Measurements from ENCODE around the gene PLCD3. TPM values are rescaled to one million over a fixed set of nuclear protein-coding genes. Genes with fewer than 3 reads are reported as not detected.
A peak's percentile ranks its signal among the peaks of the same experiment; 100 is the strongest.

The PLCD3 gene
- total and polyA plus RNA-seq, 2 of the 13 experiments (the other 11 are each of a cell fraction or from before 2014, with no cell fraction given), result 11.3 to 39.1 TPM

GRCh38 chr17:45132572-45133463 is 503 bp upstream of the PLCD3 start (continued):
- TF ChIP-seq ZNF839 (CRISPR knock-in tag; IDR thresholded peaks at IDR 0.05; ENCODE audit: borderline replicate concordance) (peak; percentile 95; the same call in 1 of the 2 replicates), JARID2 (CRISPR knock-in tag; IDR thresholded peaks at IDR 0.05; ENCODE audit: insufficient replicate concordance) (no peak), ZFP41 (CRISPR knock-in tag; IDR thresholded peaks at IDR 0.05; ENCODE audit: borderline replicate concordance) (peak; percentile 34; the same call in 1 of the 2 replicates), CEBPG (CRISPR knock-in tag; IDR thresholded peaks at IDR 0.05) (no peak), TBX2 (CRISPR knock-in tag; IDR thresholded peaks at IDR 0.05; ENCODE audit: borderline replicate concordance) (peak; percentile 64), SRY (CRISPR knock-in tag; IDR thresholded peaks at IDR 0.05) (peak; percentile 57; the same call in 1 of the 2 replicates), ZBTB25 (CRISPR knock-in tag; IDR thresholded peaks at IDR 0.05) (peak; percentile 43), U2AF1 (optimal IDR thresholded peaks at IDR 0.05; ENCODE audit: low read depth, low read length) (peak; percentile 69), ZNF362 (CRISPR knock-in tag; IDR thresholded peaks at IDR 0.05; ENCODE audit: borderline replicate concordance) (peak; percentile 59; the same call in 1 of the 2 replicates), SP1 (IDR thresholded peaks at IDR 0.05) (no peak), SP1 (CRISPR knock-in tag; IDR thresholded peaks at IDR 0.05) (0 out of 2 replicates have a peak, but pooled peaks have one; percentile 28), IKZF4 (CRISPR knock-in tag; IDR thresholded peaks at IDR 0.05; ENCODE audit: borderline replicate concordance, low read depth, not compliant biosample characterization) (no peak), E2F2 (CRISPR knock-in tag; IDR thresholded peaks at IDR 0.05; ENCODE audit: borderline replicate concordance) (peak; percentile 92; the same call in 1 of the 2 replicates), ZNF547 (CRISPR knock-in tag; IDR thresholded peaks at IDR 0.05) (no peak; the same call in none of the 2 replicates), ADNP (CRISPR knock-in tag; IDR thresholded peaks at IDR 0.05) (peak; percentile 84; the same call in 1 of the 2 replicates), ZNF792 (CRISPR knock-in tag; IDR thresholded peaks at IDR 0.05) (peak; percentile 69; the same call in 1 of the 2 replicates), ATF7-NPFF (CRISPR knock-in tag; IDR thresholded peaks at IDR 0.05; ENCODE audit: low read depth) (peak; percentile 82), ZNF350 (CRISPR knock-in tag; IDR thresholded peaks at IDR 0.05; ENCODE audit: borderline replicate concordance, low read depth) (peak; percentile 79)
- TF ChIP-seq, protein P1, sequence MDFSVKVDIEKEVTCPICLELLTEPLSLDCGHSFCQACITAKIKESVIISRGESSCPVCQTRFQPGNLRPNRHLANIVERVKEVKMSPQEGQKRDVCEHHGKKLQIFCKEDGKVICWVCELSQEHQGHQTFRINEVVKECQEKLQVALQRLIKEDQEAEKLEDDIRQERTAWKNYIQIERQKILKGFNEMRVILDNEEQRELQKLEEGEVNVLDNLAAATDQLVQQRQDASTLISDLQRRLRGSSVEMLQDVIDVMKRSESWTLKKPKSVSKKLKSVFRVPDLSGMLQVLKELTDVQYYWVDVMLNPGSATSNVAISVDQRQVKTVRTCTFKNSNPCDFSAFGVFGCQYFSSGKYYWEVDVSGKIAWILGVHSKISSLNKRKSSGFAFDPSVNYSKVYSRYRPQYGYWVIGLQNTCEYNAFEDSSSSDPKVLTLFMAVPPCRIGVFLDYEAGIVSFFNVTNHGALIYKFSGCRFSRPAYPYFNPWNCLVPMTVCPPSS (IDR thresholded peaks at IDR 0.05), result no peak
- TF ChIP-seq, protein P2, sequence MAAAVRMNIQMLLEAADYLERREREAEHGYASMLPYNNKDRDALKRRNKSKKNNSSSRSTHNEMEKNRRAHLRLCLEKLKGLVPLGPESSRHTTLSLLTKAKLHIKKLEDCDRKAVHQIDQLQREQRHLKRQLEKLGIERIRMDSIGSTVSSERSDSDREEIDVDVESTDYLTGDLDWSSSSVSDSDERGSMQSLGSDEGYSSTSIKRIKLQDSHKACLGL (CRISPR knock-in tag; IDR thresholded peaks at IDR 0.05), result peak; percentile 69; the same call in 1 of the 2 replicates
- TF ChIP-seq, protein P3, sequence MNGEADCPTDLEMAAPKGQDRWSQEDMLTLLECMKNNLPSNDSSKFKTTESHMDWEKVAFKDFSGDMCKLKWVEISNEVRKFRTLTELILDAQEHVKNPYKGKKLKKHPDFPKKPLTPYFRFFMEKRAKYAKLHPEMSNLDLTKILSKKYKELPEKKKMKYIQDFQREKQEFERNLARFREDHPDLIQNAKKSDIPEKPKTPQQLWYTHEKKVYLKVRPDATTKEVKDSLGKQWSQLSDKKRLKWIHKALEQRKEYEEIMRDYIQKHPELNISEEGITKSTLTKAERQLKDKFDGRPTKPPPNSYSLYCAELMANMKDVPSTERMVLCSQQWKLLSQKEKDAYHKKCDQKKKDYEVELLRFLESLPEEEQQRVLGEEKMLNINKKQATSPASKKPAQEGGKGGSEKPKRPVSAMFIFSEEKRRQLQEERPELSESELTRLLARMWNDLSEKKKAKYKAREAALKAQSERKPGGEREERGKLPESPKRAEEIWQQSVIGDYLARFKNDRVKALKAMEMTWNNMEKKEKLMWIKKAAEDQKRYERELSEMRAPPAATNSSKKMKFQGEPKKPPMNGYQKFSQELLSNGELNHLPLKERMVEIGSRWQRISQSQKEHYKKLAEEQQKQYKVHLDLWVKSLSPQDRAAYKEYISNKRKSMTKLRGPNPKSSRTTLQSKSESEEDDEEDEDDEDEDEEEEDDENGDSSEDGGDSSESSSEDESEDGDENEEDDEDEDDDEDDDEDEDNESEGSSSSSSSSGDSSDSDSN (CRISPR knock-in tag; IDR thresholded peaks at IDR 0.05), result peak; percentile 93
